Measurements from ENCODE around the gene CNDP1.
A peak's percentile ranks its signal among the peaks of the same experiment; 100 is the strongest.

CNDP1 gene

DNA sequence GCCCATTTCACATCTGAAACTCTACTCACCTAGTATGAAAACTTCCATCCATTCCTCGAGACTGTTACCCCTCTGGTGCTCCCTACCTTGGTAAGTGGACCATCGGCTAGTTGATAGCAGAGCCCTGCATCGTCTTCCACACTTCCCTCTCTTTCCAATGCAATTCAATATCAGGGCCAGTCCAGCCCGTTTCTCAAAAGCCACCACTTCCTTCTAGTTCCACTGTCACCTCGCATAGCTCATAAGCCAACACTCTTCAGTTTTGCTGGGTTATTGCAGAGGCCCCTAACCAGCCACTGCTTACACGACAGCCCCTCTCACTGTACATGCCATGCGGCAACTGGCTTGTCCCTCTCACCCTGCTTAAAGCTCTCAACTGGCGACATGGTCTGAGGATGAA lies 53.1 kb downstream of the CNDP1 start:
- no peak for DNase-seq (ENCODE audit: low read depth, low spot score)
- no peaks in the 10 kb centered on the region for H3K9me3 ChIP-seq (ENCODE audit: low read depth, low read length)
- H3K27ac ChIP-seq, result no peak overlapping the region

DNA sequence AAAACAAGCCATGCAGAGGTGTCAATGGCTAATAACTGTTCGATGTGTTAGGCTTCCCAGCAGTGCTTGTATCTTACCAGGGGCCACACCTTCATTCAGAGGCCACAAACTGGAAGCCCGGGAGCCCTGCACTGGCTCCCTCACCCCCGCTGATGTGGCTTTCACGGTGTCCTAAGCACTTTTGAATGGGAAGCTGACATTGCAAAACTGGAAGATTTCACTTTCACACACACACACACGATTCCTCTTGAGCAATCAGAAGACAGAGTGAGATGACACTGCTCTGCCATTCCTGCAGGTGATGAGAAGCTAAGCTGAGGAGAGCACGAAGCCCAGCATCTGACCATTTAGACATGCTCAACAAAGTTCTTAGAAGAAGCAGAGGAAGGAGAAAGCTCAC lies 54.7 kb downstream of the CNDP1 start:
- no peak overlapping the region for H3K4me3 ChIP-seq
- no peak overlapping the region for H3K27ac ChIP-seq
- H3K9me3 ChIP-seq (ENCODE audit: low read depth, low read length), result no peaks in the 10 kb centered on the region
- DNase-seq (ENCODE audit: low read depth, low spot score), result no peak
- TF ChIP-seq EZH2 (IDR thresholded peaks at IDR 0.05) (no peak), POLR2AphosphoS5 (IDR thresholded peaks at IDR 0.05; ENCODE audit: borderline replicate concordance, low read depth, low read length) (no peak), FOXP2 (optimal IDR thresholded peaks at IDR 0.05; ENCODE audit: control extremely low read depth, extremely low read length, insufficient read depth) (no peak)
- H3K9ac ChIP-seq (ENCODE audit: insufficient read length), result no peak overlapping the region
- H3K36me3 ChIP-seq (ENCODE audit: insufficient read depth, low read length), result no peaks in the 10 kb centered on the region

More for the DNA sequence above, 53.1 kb downstream of the CNDP1 start:
- no peak overlapping the region for H3K4me3 ChIP-seq
- TF ChIP-seq EZH2 (IDR thresholded peaks at IDR 0.05) (no peak), FOXP2 (optimal IDR thresholded peaks at IDR 0.05; ENCODE audit: control extremely low read depth, extremely low read length, insufficient read depth) (no peak), POLR2AphosphoS5 (IDR thresholded peaks at IDR 0.05; ENCODE audit: borderline replicate concordance, low read depth, low read length) (no peak)
- H3K36me3 ChIP-seq (ENCODE audit: insufficient read depth, low read length), result no peaks in the 10 kb centered on the region
- H3K9ac ChIP-seq (ENCODE audit: insufficient read length), result no peak overlapping the region

GRCh38 chr18:74589811-74590210 lies 55.5 kb downstream of the CNDP1 start:
- TF ChIP-seq EZH2 (IDR thresholded peaks at IDR 0.05), result no peak
- no peak for TF ChIP-seq FOXP2 (optimal IDR thresholded peaks at IDR 0.05; ENCODE audit: control extremely low read depth, extremely low read length, insufficient read depth)
- TF ChIP-seq POLR2AphosphoS5 (IDR thresholded peaks at IDR 0.05; ENCODE audit: borderline replicate concordance, low read depth, low read length), result no peak
- Histone ChIP-seq H3K27ac (no peak overlapping the region), H3K4me3 (no peak overlapping the region), H3K9me3 (ENCODE audit: low read depth, low read length) (no peaks in the 10 kb centered on the region), H3K9ac (ENCODE audit: insufficient read length) (no peak overlapping the region), H3K36me3 (ENCODE audit: insufficient read depth, low read length) (no peaks in the 10 kb centered on the region)
- no peak for DNase-seq (ENCODE audit: low read depth, low spot score)

DNA sequence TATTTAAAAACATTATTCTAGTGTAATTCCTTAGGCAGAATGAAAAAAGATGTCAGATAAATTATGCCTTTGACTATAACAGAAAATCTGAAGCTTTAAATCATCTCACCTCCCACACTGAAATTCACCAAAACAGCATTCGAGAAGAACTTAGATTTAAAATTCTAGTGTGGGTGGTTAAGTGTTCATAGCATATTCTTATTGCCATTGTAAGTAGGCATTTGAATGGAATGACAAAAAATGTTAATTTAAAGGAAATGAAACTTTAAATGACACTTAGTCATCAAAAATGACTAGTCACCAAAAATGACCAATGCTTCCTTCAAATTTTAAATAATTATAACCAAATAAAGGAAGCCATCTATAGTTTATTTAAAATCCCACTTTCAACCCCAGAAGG lies 56.4 kb downstream of the CNDP1 start:
- no peak for DNase-seq (ENCODE audit: low read depth, low spot score)
- Histone ChIP-seq H3K27ac (no peak overlapping the region), H3K9me3 (ENCODE audit: low read depth, low read length) (no peaks in the 10 kb centered on the region), H3K9ac (ENCODE audit: insufficient read length) (no peak overlapping the region), H3K4me3 (no peak overlapping the region), H3K36me3 (ENCODE audit: insufficient read depth, low read length) (no peaks in the 10 kb centered on the region)
- TF ChIP-seq FOXP2 (optimal IDR thresholded peaks at IDR 0.05; ENCODE audit: control extremely low read depth, extremely low read length, insufficient read depth), result no peak

GRCh38 chr18:74595431-74595830 lies 61.1 kb downstream of the CNDP1 start:
- no peak for TF ChIP-seq EZH2 (IDR thresholded peaks at IDR 0.05)
- no peak for TF ChIP-seq POLR2AphosphoS5 (IDR thresholded peaks at IDR 0.05; ENCODE audit: borderline replicate concordance, low read depth, low read length)
- no peak for DNase-seq (ENCODE audit: low read depth, low spot score)
- Histone ChIP-seq H3K4me3 (no peak overlapping the region; the same call in 1 of the 2 replicates), H3K9me3 (ENCODE audit: low read depth, low read length) (no peaks in the 10 kb centered on the region), H3K36me3 (ENCODE audit: insufficient read depth, low read length) (no peaks in the 10 kb centered on the region; the same call in 1 of the 2 replicates), H3K9ac (ENCODE audit: insufficient read length) (peak overlapping the region; percentile 41), H3K27ac (no peak overlapping the region)

DNA sequence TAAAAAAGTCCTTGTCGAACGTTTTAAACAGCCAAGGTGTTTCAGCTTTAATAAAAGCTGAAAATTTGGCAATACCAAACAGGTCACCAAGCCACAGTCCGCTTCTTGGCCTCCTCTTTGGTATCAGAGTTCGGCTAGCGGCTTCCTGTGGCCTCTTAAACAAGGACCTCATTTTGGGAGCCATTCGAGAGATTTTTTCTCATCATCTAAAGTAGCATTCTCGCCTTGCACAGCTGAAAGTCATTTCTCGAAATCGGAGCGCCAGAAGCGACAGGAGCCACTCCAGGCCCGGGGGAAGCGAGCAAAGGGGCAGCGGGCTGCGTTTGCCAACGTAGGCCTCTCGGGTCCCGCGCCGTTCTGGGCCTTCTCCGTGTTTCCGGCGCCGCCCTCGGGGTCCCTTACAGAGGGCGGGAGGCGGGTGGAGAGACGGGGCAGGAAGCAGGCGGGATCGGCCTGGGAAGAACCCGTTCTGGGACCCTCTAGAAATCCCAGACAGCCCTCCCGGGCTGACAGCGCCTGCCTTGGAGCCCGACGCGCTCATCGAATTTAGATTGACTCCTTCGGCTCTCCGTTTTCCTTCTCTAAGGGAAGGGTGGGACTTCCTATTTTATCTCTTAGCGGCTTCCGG lies 62.8 kb downstream of the CNDP1 start:
- peak overlapping the region; percentile 90 for H3K27ac ChIP-seq
- H3K9me3 ChIP-seq (ENCODE audit: low read depth, low read length), result no peaks in the 10 kb centered on the region
- H3K9ac ChIP-seq (ENCODE audit: insufficient read length), result peak overlapping the region; percentile 98
- peak overlapping the region; percentile 92 for H3K4me3 ChIP-seq
- no peak for TF ChIP-seq EZH2 (IDR thresholded peaks at IDR 0.05)
- TF ChIP-seq FOXP2 (optimal IDR thresholded peaks at IDR 0.05; ENCODE audit: control extremely low read depth, extremely low read length, insufficient read depth), result no peak
- no peak; the same call in none of the 2 replicates for TF ChIP-seq POLR2AphosphoS5 (IDR thresholded peaks at IDR 0.05; ENCODE audit: borderline replicate concordance, low read depth, low read length)
- peak; percentile 63 for DNase-seq (ENCODE audit: low read depth, low spot score)
- H3K36me3 ChIP-seq (ENCODE audit: insufficient read depth, low read length), result no peaks in the 10 kb centered on the region; the same call in 1 of the 2 replicates

DNA sequence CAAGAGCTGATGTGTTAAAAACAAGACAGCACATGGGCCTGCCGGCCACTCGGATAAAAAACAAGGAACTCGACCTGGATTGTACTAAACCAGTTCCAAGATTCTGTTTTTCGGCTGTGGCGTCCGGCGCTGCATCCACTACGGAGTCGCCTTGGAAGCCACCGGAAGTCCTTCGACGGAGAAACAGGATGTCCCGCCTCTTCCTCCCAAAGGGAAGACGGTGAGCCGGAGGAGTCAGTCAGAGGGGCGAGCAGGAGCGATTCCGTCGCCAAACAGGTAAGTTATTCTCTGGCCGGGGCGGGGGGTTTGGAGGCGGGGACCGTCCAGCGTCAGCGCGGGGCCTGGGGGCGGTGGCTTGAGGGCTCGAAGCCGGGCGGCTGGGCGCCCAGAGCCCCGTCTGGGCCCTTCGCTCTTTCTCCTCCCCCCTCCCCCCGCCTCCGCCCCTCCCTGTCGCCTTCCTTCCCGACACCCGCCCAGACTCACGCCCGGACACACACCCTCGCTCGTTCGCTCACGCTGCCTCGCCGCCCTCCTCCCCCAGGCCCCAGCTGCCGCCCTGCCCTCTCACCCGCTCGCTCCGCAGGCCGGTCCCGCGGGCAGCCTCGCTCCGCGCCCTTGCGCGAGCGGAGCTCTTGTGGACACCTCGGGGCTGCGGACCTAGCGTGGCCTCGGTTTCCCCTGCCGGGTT lies 63.5 kb downstream of the CNDP1 start, which contains the start of gene ZNF407:
Gene ZNF407, plus strand, starts transcription at position 209 of the 688 bp plus-strand sequence. CDS start 33,150 bp downstream, outside the sequence.
- H3K9me3 ChIP-seq (ENCODE audit: low read depth, low read length), result no peaks in the 10 kb centered on the region
- DNase-seq (ENCODE audit: low read depth, low spot score), result no peak
- H3K9ac ChIP-seq (ENCODE audit: insufficient read length), result peak within 1 kb of the TSS; percentile 98
- peak within 1 kb of the TSS; percentile 90 for H3K27ac ChIP-seq
- no peaks in the 10 kb centered on the region; the same call in 1 of the 2 replicates for H3K36me3 ChIP-seq (ENCODE audit: insufficient read depth, low read length)
- peak within 1 kb of the TSS; percentile 92 for H3K4me3 ChIP-seq
- TF ChIP-seq FOXP2 (optimal IDR thresholded peaks at IDR 0.05; ENCODE audit: control extremely low read depth, extremely low read length, insufficient read depth), result no peak
- TF ChIP-seq POLR2AphosphoS5 (IDR thresholded peaks at IDR 0.05; ENCODE audit: borderline replicate concordance, low read depth, low read length), result peak; percentile 29
- TF ChIP-seq EZH2 (IDR thresholded peaks at IDR 0.05), result no peak

DNA sequence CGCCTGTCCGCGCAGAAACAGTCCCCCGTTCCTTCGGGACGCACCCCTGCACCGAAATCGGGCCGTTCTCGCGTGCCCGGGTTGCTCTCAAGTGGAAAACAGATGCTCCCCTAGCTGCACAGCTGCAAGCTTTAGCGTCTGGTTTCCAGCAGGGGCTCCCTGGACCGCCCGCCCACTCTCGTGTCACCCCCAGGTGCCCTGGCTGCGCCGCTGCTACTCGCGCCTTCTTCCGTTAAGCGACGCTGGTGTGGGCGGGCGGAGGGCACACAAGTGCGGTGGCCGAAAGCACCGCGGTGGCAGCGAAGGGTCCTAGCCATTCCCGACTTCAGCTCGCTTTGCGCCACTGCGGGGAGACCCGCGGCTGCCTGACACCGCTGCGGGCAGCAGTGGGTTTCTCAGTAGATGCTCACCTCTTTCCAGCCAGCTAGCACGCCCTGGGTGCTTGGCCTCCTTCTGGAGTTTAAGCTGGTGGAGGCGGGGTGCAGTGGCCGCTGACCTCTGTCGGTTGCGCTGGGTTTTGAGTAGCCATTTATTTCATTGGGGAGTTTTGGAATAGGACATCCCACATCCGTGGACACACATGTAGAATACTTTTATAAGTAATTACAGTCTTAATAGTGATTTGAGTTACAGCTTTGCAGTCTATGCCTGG lies 64.2 kb downstream of the CNDP1 start:
- no peak for DNase-seq (ENCODE audit: low read depth, low spot score)
- Histone ChIP-seq H3K9ac (ENCODE audit: insufficient read length) (peak overlapping the region; percentile 98), H3K36me3 (ENCODE audit: insufficient read depth, low read length) (no peaks in the 10 kb centered on the region; the same call in 1 of the 2 replicates), H3K4me3 (peak overlapping the region; percentile 92), H3K9me3 (ENCODE audit: low read depth, low read length) (no peaks in the 10 kb centered on the region), H3K27ac (no peak overlapping the region)
- TF ChIP-seq FOXP2 (optimal IDR thresholded peaks at IDR 0.05; ENCODE audit: control extremely low read depth, extremely low read length, insufficient read depth) (no peak), EZH2 (IDR thresholded peaks at IDR 0.05) (no peak), POLR2AphosphoS5 (IDR thresholded peaks at IDR 0.05; ENCODE audit: borderline replicate concordance, low read depth, low read length) (no peak)

Data from SK-N-MC (cell line).